NCI-H1417 (cell line): ENCODE results near the gene UBE2D1.
A peak's percentile ranks its signal among the peaks of the same experiment; 100 is the strongest.

Experiments
- DNase-seq, 3 experiments: peaks; one replicate each; lab custom pipeline; 2025; lab: John Stamatoyannopoulos, UW

Gene UBE2D1

DNA sequence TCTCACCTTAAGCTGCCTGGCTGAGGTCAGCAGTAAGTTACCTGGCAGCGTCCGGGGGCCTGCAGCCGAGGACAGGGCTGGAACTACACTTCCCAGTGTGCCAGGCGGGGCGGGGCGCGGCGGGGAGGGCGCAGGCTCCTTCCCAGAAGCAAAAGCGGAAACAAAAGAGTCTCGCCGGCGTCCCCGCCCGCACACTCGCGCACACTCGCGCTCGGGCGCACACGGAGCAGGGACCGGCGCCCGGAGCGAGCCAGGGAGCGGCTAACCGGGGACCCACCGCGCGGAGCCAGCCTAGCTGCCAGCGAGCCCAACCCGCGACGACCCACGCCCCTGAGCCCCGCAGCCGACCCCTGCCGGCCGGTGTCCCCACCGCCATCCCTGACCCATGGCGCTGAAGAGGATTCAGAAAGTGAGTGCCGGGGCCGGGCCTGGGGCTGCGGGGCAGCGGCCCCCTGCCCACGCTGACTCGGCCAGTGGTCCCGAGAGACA, at the start of gene UBE2D1:
Gene UBE2D1, plus strand, starts transcription at position 190 of the 489 bp plus-strand sequence. Its CDS starts 196 bp downstream, at position 386.
- peak; percentile 71 to 83 (median 77) for DNase-seq

DNA sequence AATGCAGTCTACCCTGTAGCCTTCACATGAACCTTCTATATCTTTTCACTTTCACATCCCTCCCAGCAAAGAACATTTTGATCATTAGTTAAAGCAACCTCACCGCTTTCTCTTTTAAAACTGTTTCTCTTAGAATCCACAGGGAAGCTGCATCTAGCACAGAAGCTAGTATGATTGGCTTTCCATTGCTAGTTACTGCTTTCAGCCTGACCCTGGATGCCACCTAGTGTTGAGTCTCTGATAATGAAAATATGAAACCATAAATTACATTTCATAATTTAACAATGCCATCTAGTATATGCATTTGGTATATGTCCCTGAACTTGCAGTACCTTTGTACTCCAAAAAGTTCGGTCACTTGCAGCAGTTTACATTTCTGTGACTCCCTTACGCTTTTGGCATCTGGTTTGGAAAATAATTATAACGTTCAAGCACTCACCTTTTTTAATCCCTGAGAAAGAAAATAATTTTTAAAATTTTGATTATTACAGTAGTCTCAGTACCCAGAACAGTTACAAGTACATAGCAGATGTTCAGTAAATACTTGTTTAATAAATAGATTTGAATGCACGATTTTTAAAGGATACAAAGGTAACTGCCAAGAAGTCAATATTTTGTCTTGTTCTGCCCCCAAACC, 43.1 kb upstream of the UBE2D1 start:
- DNase-seq = peak in 2 of 3 experiments; percentile 17 to 61

DNA sequence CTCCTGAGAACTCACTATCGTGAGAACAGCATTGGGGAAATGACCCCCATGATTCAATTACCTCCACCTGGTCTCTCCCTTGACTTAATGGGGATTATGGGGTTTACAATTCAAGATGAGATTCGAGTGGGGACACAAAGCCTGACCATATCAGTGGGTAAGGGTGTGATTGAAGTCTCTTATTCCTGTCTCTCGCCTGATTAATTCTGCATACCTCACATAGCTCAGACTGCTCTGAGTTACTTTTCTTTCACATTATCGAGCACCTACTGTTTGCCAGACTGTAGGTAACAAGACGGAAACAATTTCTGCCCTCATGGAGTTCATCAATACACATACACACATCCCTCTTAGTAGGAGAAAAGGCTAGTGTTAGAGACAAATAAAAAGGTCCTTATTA, 40.8 kb upstream of the UBE2D1 start:
- DNase-seq = no peak

GRCh38 chr10:58299580-58299979, 35.2 kb upstream of the UBE2D1 start:
- DNase-seq = peak; percentile 29 to 76 (median 50)

- DNase-seq = peak in 1 of 3 experiments; percentile 21
These were observed 34.1 kb upstream of the UBE2D1 start for GRCh38 chr10:58300676-58301075.

- no peak for DNase-seq
These were observed 32.6 kb upstream of the UBE2D1 start for GRCh38 chr10:58302254-58302653.

- DNase-seq = no peak
These were observed 30.6 kb upstream of the UBE2D1 start for GRCh38 chr10:58304099-58304633.

DNA sequence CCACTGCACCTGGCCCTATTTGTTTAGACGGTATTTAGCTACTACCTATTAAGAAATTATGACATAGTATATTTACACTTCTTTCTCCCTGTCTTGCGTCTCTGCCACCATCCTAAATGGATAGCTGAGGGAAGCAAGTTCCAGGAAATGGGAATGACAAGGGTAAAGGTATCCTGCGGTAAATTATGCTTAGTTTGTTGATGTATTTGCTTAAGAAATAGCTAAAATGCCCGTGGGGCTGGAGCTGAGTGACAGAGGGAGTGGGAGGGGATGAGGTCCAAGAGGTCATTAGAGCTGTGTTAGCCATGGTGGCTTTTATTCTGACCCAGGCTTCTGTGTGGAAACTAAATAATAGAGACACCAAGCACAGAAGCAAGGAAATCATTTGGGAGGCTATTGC, 29.0 kb upstream of the UBE2D1 start:
- peak in 2 of 3 experiments; percentile 32 to 78 for DNase-seq

GRCh38 chr10:58307676-58308075, 27.1 kb upstream of the UBE2D1 start:
- DNase-seq = no peak

GRCh38 chr10:58311026-58311425, 23.8 kb upstream of the UBE2D1 start:
- DNase-seq = no peak

- DNase-seq = no peak
These were observed 17.9 kb upstream of the UBE2D1 start for GRCh38 chr10:58316874-58317273.

GRCh38 chr10:58318346-58318745, 16.5 kb upstream of the UBE2D1 start:
- no peak for DNase-seq

GRCh38 chr10:58319599-58319998, 15.2 kb upstream of the UBE2D1 start:
- peak in 1 of 3 experiments; percentile 2 for DNase-seq

GRCh38 chr10:58320351-58321049, 14.3 kb upstream of the UBE2D1 start:
- DNase-seq = no peak

GRCh38 chr10:58322072-58322834, 12.6 kb upstream of the UBE2D1 start:
- DNase-seq = no peak

DNA sequence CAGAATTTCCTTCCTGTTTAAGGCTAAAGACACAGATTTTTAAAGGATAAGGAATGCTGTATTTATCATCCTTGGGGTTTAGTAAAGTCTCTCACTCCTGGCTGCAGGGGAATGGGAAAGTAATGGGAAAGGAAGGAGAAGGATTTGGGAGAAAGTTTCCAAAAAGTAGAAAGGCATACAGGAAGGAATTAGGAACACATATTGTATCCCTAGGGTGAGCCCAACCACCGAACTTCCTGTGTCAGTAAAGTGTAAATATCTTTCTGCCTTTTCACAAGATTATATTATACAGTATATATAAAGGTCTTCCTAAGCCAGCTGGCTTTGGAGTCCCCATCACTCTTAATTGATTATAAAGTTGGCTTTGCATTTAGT, 12.0 kb upstream of the UBE2D1 start:
- DNase-seq = no peak

DNA sequence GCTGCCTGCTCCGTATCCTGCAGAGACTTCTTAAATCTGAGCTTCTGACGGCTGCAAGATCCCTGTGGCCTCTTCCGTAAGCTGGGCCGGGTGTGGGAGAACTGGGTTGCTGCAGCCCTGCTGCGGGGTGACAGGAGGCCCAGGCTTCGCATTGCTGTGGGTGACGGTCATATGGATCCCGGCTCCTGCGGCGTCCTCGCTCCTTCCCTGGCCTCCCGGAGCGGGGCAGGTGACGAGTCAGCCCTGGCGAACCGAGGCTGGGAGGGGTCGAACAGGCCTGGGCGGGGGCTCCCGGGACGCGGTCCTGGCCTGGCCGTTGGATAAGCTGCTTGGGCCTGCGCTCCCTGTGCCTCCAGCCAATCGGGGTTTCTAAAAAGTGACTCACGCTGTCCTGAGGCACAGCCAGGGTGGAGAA, 7.8 kb upstream of the UBE2D1 start:
- no peak for DNase-seq

DNA sequence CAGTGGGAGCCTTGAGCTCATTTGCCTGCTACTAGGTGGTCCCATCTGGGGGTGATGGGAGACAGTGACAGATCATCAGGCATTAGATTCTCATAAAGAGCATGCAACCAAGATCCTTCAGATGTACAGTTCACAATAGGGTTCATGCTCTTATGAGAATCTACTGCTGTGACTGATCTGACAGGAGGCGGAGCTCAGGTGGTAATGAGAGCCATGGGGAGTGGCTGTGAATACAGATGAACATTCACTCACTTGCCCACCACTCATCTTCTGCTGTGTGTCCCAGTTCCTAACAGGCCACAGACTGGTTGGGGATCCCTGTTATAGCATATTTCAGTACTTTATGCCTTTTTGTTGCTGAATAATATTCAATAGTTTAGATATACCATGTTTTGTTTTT, 6.6 kb upstream of the UBE2D1 start:
- no peak for DNase-seq

DNA sequence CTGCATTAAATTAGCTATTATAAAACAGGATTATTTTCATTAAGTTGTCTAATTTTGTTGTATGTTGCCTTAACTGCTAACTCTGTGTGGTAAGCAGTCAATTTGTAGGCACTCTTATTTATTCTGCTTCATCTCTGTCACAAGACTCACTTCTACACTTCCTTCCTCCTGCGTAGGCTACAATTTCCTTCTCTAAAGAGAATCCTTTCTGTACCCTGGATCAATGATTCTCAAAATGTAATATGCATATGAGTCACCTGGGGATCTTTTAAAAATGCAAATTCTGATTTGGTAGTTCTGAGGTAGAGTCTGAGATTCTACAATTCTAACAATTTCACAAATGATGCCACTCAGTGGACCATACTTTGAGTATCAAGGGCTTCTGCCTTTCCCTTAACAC, 4.4 kb upstream of the UBE2D1 start:
- no peak for DNase-seq

- DNase-seq = no peak
These were observed 3.2 kb upstream of the UBE2D1 start for GRCh38 chr10:58331646-58332045.

DNA sequence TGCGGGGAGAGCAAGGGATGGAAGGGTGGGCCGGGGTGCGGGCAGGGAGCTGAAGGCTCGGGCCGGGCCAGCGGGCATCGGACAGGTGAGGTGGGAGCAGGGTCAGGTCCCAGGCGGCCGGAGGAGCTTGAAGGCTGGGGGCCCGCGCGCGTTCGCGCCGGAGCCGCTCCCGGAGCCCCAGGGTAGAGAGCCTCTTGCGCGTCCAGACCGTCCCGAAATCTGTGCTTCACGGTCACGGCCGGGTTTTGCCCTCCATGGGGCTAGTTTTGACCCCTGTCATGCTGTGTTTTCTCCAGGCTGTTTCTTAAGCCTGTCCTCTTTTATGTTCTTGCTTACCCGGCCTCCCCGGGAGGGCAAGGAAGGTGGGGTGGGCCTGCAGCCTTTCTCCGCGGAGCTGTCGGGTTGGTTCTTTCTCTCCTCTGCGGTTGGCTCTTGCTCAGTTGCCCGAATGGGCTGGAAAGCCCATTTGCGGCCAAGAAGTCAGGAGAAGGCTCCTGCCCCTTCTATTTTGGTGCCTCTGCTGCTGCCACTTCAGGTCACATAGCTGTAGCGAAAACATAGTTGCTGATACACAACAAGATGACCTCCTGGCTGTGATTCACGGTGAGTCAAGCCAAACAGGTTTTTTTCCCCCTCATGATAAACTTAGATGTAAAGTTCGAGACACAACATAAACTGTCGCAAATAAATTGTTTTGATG, 650 bp downstream of the UBE2D1 start:
- peak in 2 of 3 experiments; percentile 57 to 63 for DNase-seq

DNA sequence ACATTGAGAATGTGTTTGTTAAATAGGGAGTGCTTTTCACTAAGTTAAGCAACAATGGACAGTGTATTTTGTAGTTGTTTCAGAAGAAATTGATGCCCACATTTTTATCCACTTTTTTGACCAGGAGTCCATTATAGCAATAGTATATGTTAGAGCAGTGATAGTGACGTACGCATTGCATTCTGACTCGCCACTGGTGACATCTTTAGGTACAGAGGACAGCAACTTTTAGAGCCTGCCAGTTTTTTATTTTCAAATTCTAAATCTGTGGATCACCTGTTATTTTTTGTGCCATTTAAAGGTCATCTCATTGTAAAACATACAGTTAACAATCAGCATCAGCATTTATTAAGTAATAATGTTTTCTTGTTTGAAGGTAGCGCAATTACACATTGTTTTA, 1.4 kb downstream of the UBE2D1 start:
- no peak for DNase-seq
